DOHH2 (cell line): Measurements from ENCODE around the gene HERC2.
"Not testable (repeated sequence)": the region's sequence is repeated elsewhere in the genome, so short reads cannot be mapped to it uniquely, and the experiment has no call there.

Experiments used
- H3F3A ChIP-seq: fragments of 200-600 bp; sonication (generic), shearing (Covaris generic); 2 replicates; pipeline ENCODE4 v1.6.0; 2016; ENCODE audit warnings: antibody characterized with exemption, mild to moderate bottlenecking; ENCODE audit not compliant: control insufficient read depth, insufficient read depth
- H3K27ac ChIP-seq: fragments of 200-600 bp; sonication (generic); 2 replicates; pipeline ENCODE4 v1.5.1; 2014; ENCODE audit warnings: low read depth, mild to moderate bottlenecking, low read length, moderate library complexity
- H3K27me3 ChIP-seq: fragments of 200-600 bp; sonication (generic); 2 replicates; pipeline ENCODE4 v1.6.1; 2014; ENCODE audit warnings: mild to moderate bottlenecking, low read length, mixed read lengths; ENCODE audit not compliant: control insufficient read depth
- H3K36me3 ChIP-seq: fragments of 200-600 bp; sonication (generic); 2 replicates; pipeline ENCODE4 v1.6.1; 2014; ENCODE audit warnings: mild to moderate bottlenecking, low read length, moderate library complexity, mixed read lengths; ENCODE audit not compliant: control insufficient read depth
- H3K4me1 ChIP-seq: fragments of 200-600 bp; sonication (generic); 2 replicates; pipeline ENCODE4 v1.6.1; 2014; ENCODE audit warnings: mild to moderate bottlenecking, low read length, mixed read lengths; ENCODE audit not compliant: control insufficient read depth
- H3K4me2 ChIP-seq: fragments of 200-600 bp; sonication (generic); 2 replicates; pipeline ENCODE4 v1.6.0; 2014; ENCODE audit warnings: mild to moderate bottlenecking, low read length, moderate library complexity
- H3K4me3 ChIP-seq: fragments of 200-600 bp; sonication (generic); 2 replicates; pipeline ENCODE4 v1.5.1; 2014; ENCODE audit warnings: mild to moderate bottlenecking, low read length, mixed read lengths
- H3K79me2 ChIP-seq: fragments of 200-600 bp; sonication (generic); 2 replicates; pipeline ENCODE4 v1.6.1; 2014; ENCODE audit warnings: mild to moderate bottlenecking, low read length, mixed read lengths; ENCODE audit not compliant: control insufficient read depth
- H3K9me2 ChIP-seq: fragments of 200-600 bp; sonication (generic); replicated peaks from 2 replicates; pipeline ENCODE4 v1.6.1; 2014; ENCODE audit warnings: mild to moderate bottlenecking, low read length, mixed read lengths; ENCODE audit not compliant: control insufficient read depth
- H3K9me3 ChIP-seq: fragments of 200-600 bp; sonication (generic); 2 replicates; pipeline ENCODE4 v1.6.1; 2014; ENCODE audit warnings: antibody characterized with exemption, low read length, mixed read lengths; ENCODE audit not compliant: control insufficient read depth, insufficient read depth
- H4K20me1 ChIP-seq: fragments of 200-600 bp; sonication (generic); 2 replicates; pipeline ENCODE4 v1.6.0; 2014; ENCODE audit warnings: low read depth, mild to moderate bottlenecking, antibody characterized with exemption, low read length, moderate library complexity; ENCODE audit not compliant: control insufficient read depth, insufficient read depth
- EZH2phosphoT487 ChIP-seq: fragments of 200-600 bp; sonication (generic); IDR thresholded peaks from 2 replicates; pipeline ENCODE4 v1.6.1; 2017; ENCODE audit warnings: borderline replicate concordance, mild to moderate bottlenecking, antibody characterized with exemption, low read length, moderate library complexity, mixed read lengths
- TF ChIP-seq, protein P1 (sequence below): fragments of 200-600 bp; sonication (generic); IDR thresholded peaks from one replicate; pipeline ENCODE4 v1.5.1; 2014; ENCODE audit warnings: antibody characterized with exemption, mild to moderate bottlenecking, low read depth, low read length; ENCODE audit not compliant: poor library complexity, severe bottlenecking

The HERC2 gene

DNA sequence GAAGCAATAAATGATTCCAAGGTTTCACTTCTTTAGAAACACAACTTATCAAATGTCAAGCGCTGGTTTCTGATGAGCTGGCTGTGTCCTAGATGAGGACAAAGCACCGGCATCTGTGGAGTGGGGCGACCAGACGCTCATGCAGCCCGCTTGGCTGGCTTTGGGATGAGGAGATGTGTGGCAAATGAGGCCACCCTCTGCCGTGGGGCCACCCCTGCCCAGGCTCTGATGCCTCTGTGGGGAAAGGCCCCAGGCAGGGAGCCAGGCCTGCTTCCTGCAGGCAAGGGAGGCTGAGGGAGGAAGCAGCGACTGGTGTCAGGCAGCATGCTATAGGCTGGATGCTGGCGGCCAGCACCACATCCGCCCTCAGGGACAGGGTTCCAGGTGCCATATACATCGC, 102.9 kb downstream of the HERC2 start:
- no peaks in the 10 kb centered on the region for H3K4me1 ChIP-seq
- no peak overlapping the region for H3K4me3 ChIP-seq
- H3F3A ChIP-seq, result no peaks in the 10 kb centered on the region
- TF ChIP-seq, protein P1, sequence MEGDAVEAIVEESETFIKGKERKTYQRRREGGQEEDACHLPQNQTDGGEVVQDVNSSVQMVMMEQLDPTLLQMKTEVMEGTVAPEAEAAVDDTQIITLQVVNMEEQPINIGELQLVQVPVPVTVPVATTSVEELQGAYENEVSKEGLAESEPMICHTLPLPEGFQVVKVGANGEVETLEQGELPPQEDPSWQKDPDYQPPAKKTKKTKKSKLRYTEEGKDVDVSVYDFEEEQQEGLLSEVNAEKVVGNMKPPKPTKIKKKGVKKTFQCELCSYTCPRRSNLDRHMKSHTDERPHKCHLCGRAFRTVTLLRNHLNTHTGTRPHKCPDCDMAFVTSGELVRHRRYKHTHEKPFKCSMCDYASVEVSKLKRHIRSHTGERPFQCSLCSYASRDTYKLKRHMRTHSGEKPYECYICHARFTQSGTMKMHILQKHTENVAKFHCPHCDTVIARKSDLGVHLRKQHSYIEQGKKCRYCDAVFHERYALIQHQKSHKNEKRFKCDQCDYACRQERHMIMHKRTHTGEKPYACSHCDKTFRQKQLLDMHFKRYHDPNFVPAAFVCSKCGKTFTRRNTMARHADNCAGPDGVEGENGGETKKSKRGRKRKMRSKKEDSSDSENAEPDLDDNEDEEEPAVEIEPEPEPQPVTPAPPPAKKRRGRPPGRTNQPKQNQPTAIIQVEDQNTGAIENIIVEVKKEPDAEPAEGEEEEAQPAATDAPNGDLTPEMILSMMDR, result no peak
- TF ChIP-seq EZH2phosphoT487, result no peak
- peaks cover 23% of the 10 kb centered on the region for H3K36me3 ChIP-seq
- no peaks in the 10 kb centered on the region for H3K9me2 ChIP-seq
- H3K27ac ChIP-seq, result no peak overlapping the region
- no peaks in the 10 kb centered on the region for H3K27me3 ChIP-seq
- no peaks in the 10 kb centered on the region for H3K79me2 ChIP-seq
- no peaks in the 10 kb centered on the region for H3K9me3 ChIP-seq
- no peak overlapping the region for H3K4me2 ChIP-seq
- H4K20me1 ChIP-seq, result no peaks in the 10 kb centered on the region

GRCh38 chr15:28216946-28217546, 104.9 kb downstream of the HERC2 start:
- H3K27ac ChIP-seq, H3K9me2 ChIP-seq, H3K27me3 ChIP-seq, H4K20me1 ChIP-seq, H3K4me3 ChIP-seq, H3F3A ChIP-seq, H3K4me1 ChIP-seq, H3K79me2 ChIP-seq, H3K4me2 ChIP-seq, H3K9me3 ChIP-seq: not testable (repeated sequence)
- H3K36me3 ChIP-seq, result peaks cover 23% of the 10 kb centered on the region

DNA sequence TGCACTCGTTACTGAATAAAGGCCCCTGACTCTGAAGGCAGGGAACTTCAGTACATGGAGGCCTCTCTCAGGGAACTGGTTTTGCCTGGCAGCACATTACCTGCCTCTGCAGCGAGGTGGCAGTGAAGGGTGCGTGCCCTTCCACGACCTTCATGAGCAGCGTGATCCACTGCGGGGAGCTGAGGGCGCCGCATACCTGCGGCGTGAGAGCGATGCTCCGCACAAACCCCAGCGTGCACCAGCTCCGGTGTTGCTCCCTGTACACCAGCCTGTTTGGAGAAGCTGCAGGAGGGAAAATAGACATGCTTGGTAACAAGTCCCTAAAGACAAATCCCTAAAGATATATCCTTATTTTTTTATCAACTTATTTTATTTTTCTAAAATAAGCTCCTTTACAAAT, 106.5 kb downstream of the HERC2 start:
- H3K79me2 ChIP-seq, H3K4me1 ChIP-seq, H3K9me3 ChIP-seq, H4K20me1 ChIP-seq, H3F3A ChIP-seq, H3K4me3 ChIP-seq, H3K9me2 ChIP-seq, H3K4me2 ChIP-seq, H3K27ac ChIP-seq, H3K27me3 ChIP-seq: not testable (repeated sequence)
- H3K36me3 ChIP-seq, result peaks cover 23% of the 10 kb centered on the region

- not testable (repeated sequence) for H3K27ac ChIP-seq, H3K79me2 ChIP-seq, H3K4me1 ChIP-seq, H3K9me2 ChIP-seq, H3F3A ChIP-seq, H3K4me2 ChIP-seq, H3K9me3 ChIP-seq, H4K20me1 ChIP-seq, H3K4me3 ChIP-seq, H3K27me3 ChIP-seq
- peaks cover 11% of the 10 kb centered on the region for H3K36me3 ChIP-seq
Measured at GRCh38 chr15:28214006-28214790, 107.8 kb downstream of the HERC2 start.

DNA sequence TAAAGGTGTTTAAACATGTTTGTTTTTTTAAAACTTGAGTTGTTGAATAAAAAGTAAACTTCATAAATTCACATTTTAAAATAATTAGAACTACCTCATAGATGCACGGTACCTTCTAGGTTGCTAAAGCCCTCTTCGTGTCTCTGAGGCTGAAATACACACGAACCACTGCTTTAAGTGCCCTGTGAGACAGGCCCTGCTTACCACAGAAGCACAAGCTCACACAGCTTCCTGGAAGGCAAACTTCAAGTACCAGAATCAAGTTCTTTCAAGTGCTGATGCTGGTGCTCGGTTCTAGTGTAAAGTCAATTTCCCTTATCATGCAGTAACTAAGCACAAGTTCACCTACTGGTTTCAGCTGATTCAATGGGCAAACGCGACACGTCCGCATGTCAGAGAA, 108.6 kb downstream of the HERC2 start:
- H3K4me3 ChIP-seq, H3K79me2 ChIP-seq, H3K4me1 ChIP-seq, H3K27ac ChIP-seq, H4K20me1 ChIP-seq, H3K9me3 ChIP-seq, H3K27me3 ChIP-seq, H3K36me3 ChIP-seq, H3K4me2 ChIP-seq, H3F3A ChIP-seq, H3K9me2 ChIP-seq: not testable (repeated sequence)
